Spleen (tissue), 13 donors: ENCODE results near the gene SEC14L6. TPM values are rescaled to one million over a fixed set of nuclear protein-coding genes. Genes with fewer than 3 reads are reported as not detected.
"Not testable (repeated sequence)": the region's sequence is repeated elsewhere in the genome, so short reads cannot be mapped to it uniquely, and the experiment has no call there.

ENCODE experiments used
- DNase-seq: peaks from one replicate; pipeline ENCODE4 v3.0.0-alpha.2; 2020
- H3K27ac ChIP-seq, 8 donors: fragments of 200-600 bp; sonication (generic) in 7 of 8; 1 replicate in 4 of 8; 2 replicates in 4 of 8; pipeline versions ENCODE4 v1.5.0 to v1.8.0; 2016 to 2021; ENCODE audit warnings: inconsistent platforms in 4 of 8, mild to moderate bottlenecking in 4 of 8, moderate library complexity in 1 of 8
- H3K27me3 ChIP-seq, 7 donors: fragments of 200-600 bp; sonication (generic) in 6 of 7; replicated peaks in 1 of 7; 1 replicate in 4 of 7; 2 replicates in 3 of 7; pipeline versions ENCODE4 v1.5.0 to v1.8.0; 2016 to 2021; ENCODE audit warnings: inconsistent platforms in 3 of 7, mild to moderate bottlenecking in 1 of 7
- H3K36me3 ChIP-seq, 6 donors: fragments of 200-600 bp; sonication (generic) in 5 of 6; 1 replicate in 4 of 6; 2 replicates in 2 of 6; pipeline versions ENCODE4 v1.5.0 to v1.8.0; 2016 to 2021; ENCODE audit warnings: inconsistent platforms in 2 of 6
- H3K4me1 ChIP-seq, 6 donors: fragments of 200-600 bp; sonication (generic) in 5 of 6; 1 replicate in 3 of 6; 2 replicates in 3 of 6; pipeline versions ENCODE4 v1.5.0 to v1.8.0; 2016 to 2021; ENCODE audit warnings: inconsistent platforms in 3 of 6
- H3K4me3 ChIP-seq, 8 donors: fragments of 200-600 bp; sonication (generic) in 7 of 8; 1 replicate in 4 of 8; 2 replicates in 4 of 8; pipeline versions ENCODE4 v1.5.0 to v1.8.0; 2016 to 2021; ENCODE audit warnings: inconsistent platforms in 4 of 8, mild to moderate bottlenecking in 4 of 8, moderate library complexity in 2 of 8
- H3K9me3 ChIP-seq, 8 donors: fragments of 200-600 bp; sonication (generic) in 7 of 8; 1 replicate in 4 of 8; 2 replicates in 4 of 8; pipeline versions ENCODE4 v1.5.0 to v1.8.0; 2016 to 2021; ENCODE audit warnings: inconsistent platforms in 4 of 8
- POLR2A ChIP-seq, 3 donors: fragments of 450-650 bp; IDR thresholded peaks; one replicate each; pipeline ENCODE4 v1.5.1; 2017; ENCODE audit warnings: antibody characterized with exemption in 3 of 3, mild to moderate bottlenecking in 1 of 3
- POLR2AphosphoS5 ChIP-seq, 3 donors: sonication (generic); formaldehyde crosslinking; IDR thresholded peaks; one replicate each; pipeline ENCODE4 v1.5.1; 2017; ENCODE audit warnings: antibody characterized with exemption in 3 of 3
- WGBS, 5 donors: extraction: QIAGEN DNeasy Blood & Tissue Kit in 3 of 5; methylation state at CpG; one replicate each; pipeline versions ENCODE4 v1.1.5 to v1.1.7; 2013 to 2018; 5-methylcytosine and 5-hydroxymethylcytosine counted together
- intact Hi-C: fragments of 100-400 bp; cut with DNase I; formaldehyde crosslinking; loops from one replicate; pipeline ENCODE4 v1.15.0; 2023; ENCODE audit warnings: low total_unique reads
- long read RNA-seq, 2 donors: transcript quantifications; one replicate each; lab custom pipeline, GENCODE V29; 2026
- polyA plus RNA-seq, 3 donors: library from polyadenylated mRNA; stranded (reverse); fragments of 200-250 nt; gene quantifications; one replicate each; pipeline ENCODE4 v1.2.1, GENCODE V29; 2013
- total RNA-seq, 7 donors: library from RNA; depleted of rRNA in 3 of 7; stranded (reverse); fragments of >200 nt in 3 of 7; fragmentation: NEBNext Ultra II Directional in 4 of 7; extraction: Animal tissue kit (Norgen Biotek cat#: 25700) in 4 of 7; gene quantifications; one replicate each; pipeline versions ENCODE4 v1.1.0 to v1.2.1, GENCODE V29; 2016 to 2021
- TF ChIP-seq, protein P1 (sequence below), 11 experiments: fragments of 200-600 bp in 7 of 11; fragments of 450-650 bp in 4 of 11; sonication (generic) in 4 of 11; IDR thresholded peaks in 8 of 11; conservative IDR thresholded peaks in 3 of 11; 1 replicate in 7 of 11; 2 replicates in 4 of 11; pipeline versions ENCODE4 v1.4.0 to v1.8.0; 2016 to 2021; ENCODE audit warnings: antibody characterized with exemption in 11 of 11, inconsistent platforms in 4 of 11, mild to moderate bottlenecking in 1 of 11
- donor health status: healthy with polysubstance abuse.
- donor health status: DM: no; HTN: no; CAD: no; lungs with moderate emphysema.
- donor health status: DM: no; HTN: no; CAD: no.
- donor health status: Bipolar disorder and iron deficiency.
- donor health status: healthy.
- donor health status: DM: no; HTN: no; CAD: no.
- donor health status: DM: yes; HTN: yes; CAD: no.

SEC14L6 gene
- total RNA-seq (under 1 TPM in 5 of 7 donors, not detected in 2; 0.16 to 0.56 (median 0.23) TPM), polyA plus RNA-seq (under 1 TPM; 0.03 to 0.06 (median 0.04) TPM)
- long read RNA-seq, donor 1 = 0 reads
- long read RNA-seq, donor 2 = 0 reads

DNA sequence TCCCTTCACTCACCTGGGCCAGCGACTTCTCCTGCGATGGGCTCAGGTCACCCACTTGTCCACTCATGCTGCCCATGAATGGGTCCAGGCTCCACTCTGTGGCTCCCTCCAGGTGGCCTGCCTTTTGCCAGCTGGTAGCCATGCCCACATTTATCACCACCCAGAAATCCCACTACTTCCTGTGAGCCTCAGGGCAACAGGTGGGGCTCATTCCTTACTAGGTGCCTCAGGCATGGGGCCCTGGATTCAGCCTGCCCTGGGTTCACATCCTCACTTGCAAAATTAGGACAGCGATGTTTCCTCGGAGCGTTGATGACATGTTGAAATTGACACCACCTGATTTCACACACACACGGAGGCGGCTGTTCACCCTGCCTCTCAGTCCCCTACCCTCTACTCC, at the start of gene SEC14L6:
Gene SEC14L6 (minus strand): TSS at position 126 of the 400 bp plus-strand sequence. CDS start 59 bp downstream, at position 67.
- intact Hi-C loops = no loop called here
- no peak within 1 kb of the TSS for H3K27ac ChIP-seq
- 88 to 94% (median 90%) methylated on average over 7 of the region's 7 CpGs for whole genome bisulfite sequencing, 5 donors

DNA sequence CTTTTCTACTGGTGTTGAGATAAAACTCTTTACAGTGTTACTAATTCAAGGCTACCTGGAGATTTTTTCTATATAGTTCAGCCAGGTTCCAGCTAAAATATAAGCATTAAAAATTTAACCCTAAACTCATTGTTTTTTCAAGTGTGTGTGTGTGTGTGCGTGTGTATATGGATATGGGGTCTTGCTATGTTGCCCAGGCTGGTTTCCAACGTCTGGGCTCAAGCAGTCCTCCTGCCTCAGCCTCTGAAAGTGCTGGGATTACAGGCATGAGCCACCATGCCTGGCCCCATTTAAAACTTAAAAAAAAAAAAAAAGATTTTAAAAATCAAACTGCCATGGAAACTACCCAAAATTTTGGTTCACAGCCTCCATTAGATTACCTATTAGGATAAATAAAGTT, 49.7 kb upstream of the SEC14L6 start:
- Histone ChIP-seq H3K4me3 (no peak overlapping the region), H3K9me3 (no peaks in the 10 kb centered on the region), H3K4me1 (peaks cover 5 to 10% (median 8%) of the 10 kb centered on the region in 6 donors), H3K27me3 (peaks cover 0 to 5% (median 0%) of the 10 kb centered on the region in 7 donors), H3K36me3 (no peaks in the 10 kb centered on the region), H3K27ac (no peak overlapping the region)
- WGBS, 5 donors = 47 to 66% (median 62%) methylated on average over 2 of the region's 2 CpGs
- DNase-seq = no peak
- intact Hi-C loops = no loop called here
- TF ChIP-seq POLR2A (IDR thresholded peaks at IDR 0.05) (no peak), POLR2AphosphoS5 (IDR thresholded peaks at IDR 0.05) (no peak)
- TF ChIP-seq, protein P1, sequence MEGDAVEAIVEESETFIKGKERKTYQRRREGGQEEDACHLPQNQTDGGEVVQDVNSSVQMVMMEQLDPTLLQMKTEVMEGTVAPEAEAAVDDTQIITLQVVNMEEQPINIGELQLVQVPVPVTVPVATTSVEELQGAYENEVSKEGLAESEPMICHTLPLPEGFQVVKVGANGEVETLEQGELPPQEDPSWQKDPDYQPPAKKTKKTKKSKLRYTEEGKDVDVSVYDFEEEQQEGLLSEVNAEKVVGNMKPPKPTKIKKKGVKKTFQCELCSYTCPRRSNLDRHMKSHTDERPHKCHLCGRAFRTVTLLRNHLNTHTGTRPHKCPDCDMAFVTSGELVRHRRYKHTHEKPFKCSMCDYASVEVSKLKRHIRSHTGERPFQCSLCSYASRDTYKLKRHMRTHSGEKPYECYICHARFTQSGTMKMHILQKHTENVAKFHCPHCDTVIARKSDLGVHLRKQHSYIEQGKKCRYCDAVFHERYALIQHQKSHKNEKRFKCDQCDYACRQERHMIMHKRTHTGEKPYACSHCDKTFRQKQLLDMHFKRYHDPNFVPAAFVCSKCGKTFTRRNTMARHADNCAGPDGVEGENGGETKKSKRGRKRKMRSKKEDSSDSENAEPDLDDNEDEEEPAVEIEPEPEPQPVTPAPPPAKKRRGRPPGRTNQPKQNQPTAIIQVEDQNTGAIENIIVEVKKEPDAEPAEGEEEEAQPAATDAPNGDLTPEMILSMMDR (IDR thresholded peaks at IDR 0.05 in 8 of 11, conservative IDR thresholded peaks at IDR 0.05 in 3 of 11) = no peak

More for the DNA sequence above, at the start of gene SEC14L6:
- no peaks in the 10 kb centered on the region for H3K9me3 ChIP-seq
- no peak within 1 kb of the TSS for H3K4me3 ChIP-seq
- TF ChIP-seq, protein P1 (IDR thresholded peaks at IDR 0.05 in 8 of 11, conservative IDR thresholded peaks at IDR 0.05 in 3 of 11) = no peak
- TF ChIP-seq POLR2AphosphoS5 (IDR thresholded peaks at IDR 0.05) = no peak
- no peak for TF ChIP-seq POLR2A (IDR thresholded peaks at IDR 0.05)
- peaks cover 0 to 38% (median 21%) of the 10 kb centered on the region in 7 donors for H3K27me3 ChIP-seq
- H3K36me3 ChIP-seq = no peaks in the 10 kb centered on the region
- peaks cover 0 to 15% (median 11%) of the 10 kb centered on the region in 6 donors for H3K4me1 ChIP-seq
- no peak for DNase-seq

DNA sequence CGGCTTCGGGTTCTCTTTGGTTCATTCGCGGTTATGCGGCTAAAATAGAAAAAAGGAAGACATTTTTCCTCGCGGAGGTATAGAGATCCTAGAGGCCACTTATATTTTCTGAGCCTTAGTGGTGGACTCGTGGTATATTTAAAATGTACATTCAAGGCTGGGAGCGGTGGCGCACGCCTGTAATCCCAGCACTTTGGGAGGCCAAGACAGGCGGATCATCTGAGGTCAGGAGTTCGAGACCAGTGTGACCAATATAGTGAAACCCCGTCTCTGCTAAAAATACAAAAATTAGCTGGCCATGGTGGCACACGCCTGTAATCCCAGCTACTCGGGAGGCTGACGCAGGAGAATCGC, 45.8 kb upstream of the SEC14L6 start:
- Histone ChIP-seq H3K4me1 (peaks cover 19 to 34% (median 25%) of the 10 kb centered on the region in 6 donors), H3K4me3 (peak overlapping the region in 6 of 8 donors; percentile 91 to 99 (median 94)), H3K36me3 (peaks cover 3 to 25% (median 23%) of the 10 kb centered on the region in 6 donors), H3K27ac (peak overlapping the region in 4 of 8 donors; percentile 85 to 91 (median 90))
- intact Hi-C loops, H3K27me3 ChIP-seq, DNase-seq, H3K9me3 ChIP-seq: not testable (repeated sequence)
- WGBS, 5 donors = 35 to 45% (median 36%) methylated on average over 18 of the region's 18 CpGs

DNA sequence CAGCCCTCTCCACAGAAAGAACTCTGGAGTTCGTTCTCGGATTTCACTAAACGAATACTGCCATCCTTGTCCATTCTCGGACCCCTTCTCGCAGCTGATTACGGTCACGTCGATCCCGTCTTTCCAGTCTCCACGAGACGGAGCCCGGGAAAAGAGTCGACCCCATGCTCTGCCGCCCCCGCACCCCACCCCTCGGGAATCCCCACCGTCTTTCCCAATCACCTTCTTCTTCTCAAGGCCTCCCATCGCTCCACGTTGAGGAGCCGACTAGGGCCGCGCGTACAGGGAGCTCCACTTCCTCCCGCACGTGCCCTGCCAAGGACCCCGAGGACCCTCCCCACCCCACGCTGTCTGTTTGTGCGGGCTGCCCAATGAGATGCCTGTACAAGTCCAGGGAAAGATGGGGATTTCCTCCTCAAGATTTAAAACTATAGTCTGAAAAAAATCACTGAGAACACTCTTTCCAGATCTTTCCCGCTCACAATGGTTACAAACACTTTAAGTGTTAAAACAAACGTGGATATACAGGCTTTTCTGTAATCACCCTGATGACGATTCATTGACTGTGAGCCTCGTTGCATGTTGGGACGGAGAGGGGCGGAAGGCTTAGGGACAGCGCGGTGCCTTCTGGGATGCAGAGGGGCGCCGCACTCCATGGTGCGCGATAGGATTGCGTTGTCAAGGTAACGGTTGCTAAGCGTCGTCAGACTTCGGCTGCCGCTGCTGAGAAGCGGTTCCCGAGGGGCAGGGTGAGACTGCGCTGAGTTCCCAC, 45.2 kb upstream of the SEC14L6 start, which contains the start of gene PES1:
Gene PES1 (minus strand): TSS at position 323 of the 772 bp plus-strand sequence. CDS start 77 bp downstream, at position 246.
- intact Hi-C loops = no loop called here
- DNase-seq = peak; percentile 97
- H3K27me3 ChIP-seq = peaks cover 0 to 5% (median 0%) of the 10 kb centered on the region in 7 donors
- peak within 1 kb of the TSS; percentile 77 to 99 (median 93) for H3K4me3 ChIP-seq
- peaks cover 19 to 34% (median 25%) of the 10 kb centered on the region in 6 donors for H3K4me1 ChIP-seq
- peaks cover 3 to 30% (median 28%) of the 10 kb centered on the region in 6 donors for H3K36me3 ChIP-seq
- H3K27ac ChIP-seq = peak within 1 kb of the TSS; percentile 55 to 91 (median 87)
- H3K9me3 ChIP-seq = no peaks in the 10 kb centered on the region
- TF ChIP-seq POLR2A (IDR thresholded peaks at IDR 0.05) (no peak), POLR2AphosphoS5 (IDR thresholded peaks at IDR 0.05) (peak; percentile 87 to 88 (median 88))
- TF ChIP-seq, protein P1 (IDR thresholded peaks at IDR 0.05 in 8 of 11, conservative IDR thresholded peaks at IDR 0.05 in 3 of 11) = peak in 1 of 11 experiments; percentile 18
- 0 to 1% (median 0%) methylated on average over 43 to 49 of the region's 49 CpGs for WGBS, 5 donors
